Psoas muscle (tissue), 8 donors: ENCODE data around the gene TRPM7. TPM values are rescaled to one million over a fixed set of nuclear protein-coding genes. Genes with fewer than 3 reads are reported as not detected.

ENCODE experiments used
- ATAC-seq, 4 donors: fragments of 200-7000 bp; cut with Tn5 transposase; one replicate each; pipeline ENCODE4 v1.9.1; 2020; ENCODE audit warnings: moderate library complexity in 3 of 4, mild to moderate bottlenecking in 2 of 4
- DNase-seq, 2 donors: peaks; one replicate each; pipeline ENCODE4 v3.0.0-alpha.2; 2020
- H3K27ac ChIP-seq: fragments of 200-600 bp; one replicate; pipeline ENCODE4 v1.8.0; 2022
- H3K27me3 ChIP-seq, 3 donors: fragments of 200-600 bp in 1 of 3; one replicate each; pipeline versions ENCODE4 v1.6.1 to v1.8.0; 2013 to 2022; ENCODE audit warnings: low read length in 2 of 3, mild to moderate bottlenecking in 2 of 3, moderate library complexity in 1 of 3; ENCODE audit not compliant: insufficient read depth in 3 of 3
- H3K36me3 ChIP-seq, 2 donors: fragments of 200-600 bp in 1 of 2; one replicate each; pipeline versions ENCODE4 v1.6.1 to v1.8.0; 2013 to 2022; ENCODE audit warnings: low read depth in 1 of 2, mild to moderate bottlenecking in 1 of 2, moderate library complexity in 1 of 2; ENCODE audit not compliant: insufficient read depth in 1 of 2
- H3K4me1 ChIP-seq: fragments of 200-600 bp; one replicate; pipeline ENCODE4 v1.8.0; 2022
- H3K4me3 ChIP-seq: fragments of 200-600 bp; one replicate; pipeline ENCODE4 v1.8.0; 2022; ENCODE audit warnings: mild to moderate bottlenecking
- H3K9me3 ChIP-seq: fragments of 200-600 bp; one replicate; pipeline ENCODE4 v1.8.0; 2022
- CTCF ChIP-seq: fragments of 200-600 bp; IDR thresholded peaks from one replicate; pipeline ENCODE4 v1.8.0; 2022; ENCODE audit warnings: antibody characterized with exemption
- intact Hi-C, 2 donors: fragments of 100-400 bp; cut with DNase I; formaldehyde crosslinking; loops; one replicate each; pipeline versions ENCODE4 v1.11.0 to v1.14.2; 2022
- polyA plus RNA-seq, 3 donors: library from polyadenylated mRNA; stranded (reverse); fragments of 200-250 nt; gene quantifications; one replicate each; pipeline ENCODE4 v1.2.3, GENCODE V29; 2013
- total RNA-seq, 4 donors: library from RNA; stranded (reverse); fragmentation: NEBNext Ultra II Directional in 2 of 4; extraction: Animal tissue kit (Norgen Biotek cat#: 25700) in 2 of 4; gene quantifications; one replicate each; pipeline versions ENCODE4 v1.2.1 to v1.2.4, GENCODE V29; 2021 to 2023
- donor health status: healthy with polysubstance abuse.
- donor health status: DM: no; HTN: no; CAD: no; lungs with moderate emphysema.
- donor health status: Bipolar disorder and iron deficiency.
- donor health status: healthy.
- donor health status: DM: yes; HTN: yes; CAD: no.
- donor health status: DM: no; HTN: no; CAD: no.
- donor health status: DM: no; HTN: no; CAD: no.
- donor health status: DM: yes; HTN: yes; CAD: no.

The TRPM7 gene
- total and polyA plus RNA-seq, 7 donors, result 4.2 to 11.4 (median 9.3) TPM

GRCh38 chr15:50513001-50513400 is 173.6 kb downstream of the TRPM7 start:
- peaks cover 16% of the 10 kb centered on the region for H3K9me3 ChIP-seq
- no peak overlapping the region for H3K4me3 ChIP-seq
- intact Hi-C loops, result no loop called here
- H3K4me1 ChIP-seq, result no peaks in the 10 kb centered on the region
- ATAC-seq (no peak), DNase-seq (no peak)
- H3K27me3 ChIP-seq, result no peaks in the 10 kb centered on the region
- TF ChIP-seq CTCF, result no peak
- H3K36me3 ChIP-seq, result no peaks in the 10 kb centered on the region
- no peak overlapping the region for H3K27ac ChIP-seq

Other genes with a start within 250 kb of the TRPM7 start
- gene USP50, start 140.1 kb downstream of the TRPM7 start, total RNA-seq, result 1 to 10 TPM in 1 of 4 donors, not detected in 3; 1.1 TPM
- under 1 TPM in 2 of 3 donors, not detected in 1; 0.04 to 0.12 TPM for gene USP50, start 140.1 kb downstream of the TRPM7 start, polyA plus RNA-seq
- 100 to 1,000 TPM; 124 to 303 (median 255) TPM for gene SPPL2A, start 78.9 kb upstream of the TRPM7 start, total RNA-seq
- 100 to 1,000 TPM in 1 of 3 donors, 10 to 100 TPM in 2; 70.6 to 187 (median 75.6) TPM for gene SPPL2A, start 78.9 kb upstream of the TRPM7 start, polyA plus RNA-seq
- gene AP4E1, start 221.9 kb upstream of the TRPM7 start, total RNA-seq, result 10 to 100 TPM; 10.1 to 16.6 (median 13.2) TPM
- gene AP4E1, start 221.9 kb upstream of the TRPM7 start, polyA plus RNA-seq, result 10 to 100 TPM in 1 of 3 donors, 1 to 10 TPM in 2; 4.4 to 13.8 (median 4.9) TPM